Stimulated activated CD4-positive, alpha-beta T cell treated with anti-CD3 and anti-CD28 coated beads, Interleukin-15, amount 100 ng/mL, for 1 hour (primary cell): ENCODE results near the gene L1CAM.

Source experiments
- DNase-seq, 2 donors: peaks; one replicate each; pipeline ENCODE4 v3.0.0-alpha.2; 2020; ENCODE audit warnings: low read depth in 1 of 2, low spot score in 1 of 2

L1CAM gene

DNA sequence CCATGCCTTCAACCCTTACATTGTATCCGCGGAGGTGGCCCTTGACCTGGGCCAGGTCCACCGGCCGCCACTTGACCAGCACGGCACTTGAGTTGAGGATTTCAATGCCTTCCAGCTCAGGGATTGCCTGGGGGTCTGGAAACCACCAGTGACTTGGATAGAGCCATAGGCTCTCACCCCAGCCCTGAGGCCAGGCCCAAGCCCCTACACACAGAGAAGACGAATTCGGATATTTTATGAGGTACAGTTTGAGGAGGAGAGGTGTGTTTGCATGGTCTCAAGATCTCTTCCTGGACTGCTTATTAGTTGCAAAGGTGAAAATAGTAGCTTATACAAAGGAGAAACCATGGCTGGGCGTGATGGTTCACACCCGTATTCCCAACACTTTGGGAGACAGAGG is 20.3 kb downstream of the L1CAM start:
- no peak for DNase-seq

DNA sequence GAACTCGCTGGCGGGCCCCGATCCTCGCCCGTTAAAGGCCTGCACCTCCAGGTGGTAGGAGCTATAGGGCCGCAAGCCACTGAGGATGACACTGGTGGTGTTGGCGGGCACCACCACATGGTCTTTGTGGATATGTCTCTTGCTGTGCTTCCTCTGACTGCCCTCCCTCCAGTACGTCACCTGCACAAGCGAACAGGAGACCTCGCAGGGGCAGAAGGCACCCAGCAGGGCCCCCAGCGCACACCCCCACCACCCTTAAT is 20.7 kb downstream of the L1CAM start:
- DNase-seq: no peak

DNA sequence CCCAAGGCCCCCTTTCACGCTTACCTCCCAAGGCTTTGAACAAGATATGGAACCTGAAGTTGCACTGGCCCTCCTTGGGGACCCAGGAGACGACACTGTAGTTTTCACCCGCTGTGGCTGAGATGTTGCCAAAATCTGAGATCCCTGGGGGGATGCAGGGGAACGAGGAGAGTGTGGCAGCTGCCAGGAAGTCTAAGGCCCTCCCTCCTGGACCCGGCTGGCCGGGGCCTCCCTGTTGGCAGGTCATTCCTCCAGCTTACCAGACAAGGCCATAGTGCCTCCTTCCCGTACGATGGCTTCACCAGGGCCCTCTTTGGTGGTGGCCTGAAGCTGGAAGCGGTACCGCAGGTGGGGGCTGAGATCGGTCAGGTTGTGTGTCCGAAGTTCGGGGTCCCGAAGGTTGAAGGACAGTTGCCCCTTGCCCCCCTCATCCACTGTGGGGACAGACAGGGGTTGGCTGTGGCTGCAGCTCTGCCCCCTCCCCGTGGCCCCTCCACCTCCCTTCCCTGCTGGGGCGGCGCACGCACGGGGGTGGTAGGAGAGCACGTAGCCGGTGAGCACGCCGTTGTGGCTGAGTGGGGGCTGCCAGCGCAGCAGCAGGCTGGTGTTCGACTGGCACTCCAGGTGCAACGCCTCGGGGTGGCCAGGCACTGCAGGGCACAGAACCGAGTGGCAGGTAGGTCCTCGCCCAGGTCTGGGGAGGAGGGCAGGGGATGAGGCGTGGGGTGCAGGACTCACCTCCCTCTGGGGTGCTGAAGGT is 21.2 kb downstream of the L1CAM start:
- DNase-seq: no peak

DNA sequence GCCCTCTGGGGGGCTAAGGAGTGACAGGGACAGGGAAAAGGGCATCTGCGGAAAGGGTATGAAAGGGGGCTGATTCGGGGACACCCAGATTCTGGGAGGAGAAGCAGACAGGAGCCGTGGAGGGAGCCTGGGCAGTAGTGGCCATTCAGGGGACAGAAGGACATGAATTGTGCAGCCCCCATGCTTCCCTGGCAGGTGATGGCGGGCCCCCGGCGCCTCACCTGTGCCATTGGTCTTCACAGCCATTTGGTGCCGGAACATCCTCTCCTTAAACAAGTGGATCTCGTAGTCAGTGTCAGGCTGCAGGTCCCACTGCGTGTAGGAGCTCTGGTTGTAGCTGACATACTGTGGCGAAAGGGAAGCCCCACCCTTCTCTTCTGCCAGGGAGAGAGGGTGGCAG is 21.9 kb downstream of the L1CAM start:
- DNase-seq: no peak

DNA sequence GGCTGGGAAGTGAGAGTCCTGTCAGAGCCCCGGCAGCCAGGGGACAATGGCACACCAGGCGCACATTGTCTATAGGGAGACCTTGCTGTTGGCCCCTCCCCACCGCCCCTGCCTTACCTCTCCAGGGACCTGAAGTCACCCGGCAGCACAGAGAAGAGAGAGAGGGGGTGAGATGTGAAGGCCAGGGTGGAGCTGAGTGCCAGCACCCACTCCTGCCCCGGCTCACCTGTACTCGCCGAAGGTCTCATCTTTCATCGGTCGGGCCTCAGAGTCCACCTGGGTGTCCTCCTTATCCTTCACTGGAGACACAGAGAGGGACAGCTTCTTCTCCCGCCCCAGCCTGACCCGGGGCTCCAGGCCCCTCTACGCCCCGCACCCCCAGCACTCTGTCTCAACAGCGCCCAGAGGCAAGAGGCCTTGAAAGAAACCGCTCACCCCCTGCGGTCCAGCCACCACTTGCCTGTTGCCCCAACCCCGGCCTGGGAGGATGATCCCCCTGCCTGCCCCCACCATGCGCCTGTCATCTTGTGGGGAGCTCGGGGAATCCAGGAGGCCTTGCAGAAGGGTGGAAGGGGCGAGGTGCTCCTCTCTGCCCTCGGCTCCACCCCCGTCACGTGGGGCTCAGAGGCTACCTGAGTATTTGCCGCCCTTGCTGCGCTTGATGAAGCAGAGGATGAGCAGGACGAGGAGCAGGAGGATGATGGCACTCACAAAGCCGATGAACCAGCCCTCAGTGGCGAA is 22.6 kb downstream of the L1CAM start:
- DNase-seq: no peak

DNA sequence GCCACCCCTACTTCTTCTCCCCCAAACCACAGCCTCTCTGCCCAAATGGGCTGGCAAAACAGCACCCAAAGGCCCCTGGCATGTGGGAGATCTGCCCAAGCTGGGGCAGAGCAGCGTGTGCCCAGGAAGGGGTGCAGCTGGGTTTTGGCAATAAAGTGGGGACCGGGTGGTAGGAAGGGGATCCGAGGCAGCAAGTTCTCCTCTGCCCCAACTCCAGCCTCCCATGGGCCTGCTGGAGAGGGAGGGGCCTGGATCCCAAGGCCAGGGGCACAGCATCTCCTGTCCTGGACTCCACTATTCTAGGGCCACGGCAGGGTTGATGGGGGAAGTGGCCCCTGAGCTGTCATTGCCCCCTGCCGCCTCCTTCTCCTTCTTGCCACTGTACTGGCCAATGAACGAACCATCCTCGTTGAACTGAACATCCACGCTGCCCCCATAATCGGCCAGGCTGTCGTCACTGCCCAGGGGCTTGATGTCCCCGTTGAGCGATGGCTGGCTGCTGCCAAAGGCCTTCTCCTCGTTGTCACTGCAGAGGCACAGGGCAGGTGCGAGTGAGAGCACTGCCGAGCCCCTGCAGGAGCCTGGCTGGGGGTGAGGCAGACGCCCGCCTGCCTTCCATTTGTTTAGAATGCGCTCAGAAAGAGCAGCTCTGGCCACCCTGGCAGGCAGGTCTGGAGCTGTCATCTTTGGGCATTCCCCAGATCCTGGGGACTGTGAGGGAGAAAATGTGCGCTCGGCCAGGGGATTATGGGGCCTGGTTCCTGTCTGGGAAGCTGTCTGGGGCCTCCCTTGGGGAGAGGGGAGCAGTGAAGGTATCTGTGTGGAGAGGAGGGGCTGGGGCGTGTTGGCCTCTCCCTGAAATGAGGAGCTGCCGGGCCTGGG is 23.4 kb downstream of the L1CAM start:
- no peak for DNase-seq

DNA sequence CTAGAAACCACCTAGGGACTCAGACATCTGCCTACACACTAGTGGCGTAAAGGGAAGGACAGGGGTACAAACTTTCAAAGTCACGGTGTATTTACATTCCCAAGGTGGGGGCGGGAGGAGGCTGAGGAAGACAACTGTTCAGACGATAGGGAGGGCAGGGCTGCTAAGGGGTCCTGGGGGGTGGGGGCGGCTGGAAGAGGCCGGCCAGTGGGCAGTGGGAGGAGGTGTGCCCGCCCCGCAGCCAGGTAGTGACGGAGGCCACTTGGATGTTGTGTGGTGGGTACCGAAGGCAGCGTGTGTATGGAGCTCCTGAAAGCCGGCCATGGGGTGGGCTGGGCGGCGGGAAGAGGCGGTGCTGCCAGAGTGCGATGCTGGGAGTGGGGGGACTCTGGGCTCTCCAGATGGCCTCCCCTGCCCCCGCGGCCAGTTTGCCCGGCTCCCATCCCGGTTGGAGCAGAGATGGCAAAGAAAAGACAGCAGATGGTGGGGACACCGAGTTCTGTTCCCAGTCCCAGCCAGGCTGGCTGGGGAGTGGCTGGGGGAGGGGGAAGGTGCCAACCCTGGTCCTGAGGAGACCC is 24.2 kb downstream of the L1CAM start:
- DNase-seq: no peak

DNA sequence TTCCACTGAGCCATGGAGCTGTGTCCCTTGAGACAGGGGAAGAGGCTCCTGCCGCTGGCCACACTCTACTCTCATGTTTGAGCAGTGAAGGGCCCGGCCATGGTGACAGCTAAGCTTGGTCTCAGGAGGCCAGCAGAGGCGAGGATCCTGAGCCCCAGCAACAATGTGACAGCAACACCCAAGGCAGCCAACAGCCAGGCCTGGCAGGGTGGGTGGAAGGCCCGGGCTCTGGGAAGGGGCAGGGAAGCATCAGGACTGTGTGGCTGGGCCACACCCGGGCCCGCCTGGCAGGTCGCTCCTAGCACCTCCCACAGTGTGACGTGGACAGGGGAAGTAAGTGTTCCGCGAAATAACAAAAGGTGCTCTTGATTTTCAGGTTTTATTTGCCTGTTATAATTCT is 24.8 kb downstream of the L1CAM start:
- no peak for DNase-seq

DNA sequence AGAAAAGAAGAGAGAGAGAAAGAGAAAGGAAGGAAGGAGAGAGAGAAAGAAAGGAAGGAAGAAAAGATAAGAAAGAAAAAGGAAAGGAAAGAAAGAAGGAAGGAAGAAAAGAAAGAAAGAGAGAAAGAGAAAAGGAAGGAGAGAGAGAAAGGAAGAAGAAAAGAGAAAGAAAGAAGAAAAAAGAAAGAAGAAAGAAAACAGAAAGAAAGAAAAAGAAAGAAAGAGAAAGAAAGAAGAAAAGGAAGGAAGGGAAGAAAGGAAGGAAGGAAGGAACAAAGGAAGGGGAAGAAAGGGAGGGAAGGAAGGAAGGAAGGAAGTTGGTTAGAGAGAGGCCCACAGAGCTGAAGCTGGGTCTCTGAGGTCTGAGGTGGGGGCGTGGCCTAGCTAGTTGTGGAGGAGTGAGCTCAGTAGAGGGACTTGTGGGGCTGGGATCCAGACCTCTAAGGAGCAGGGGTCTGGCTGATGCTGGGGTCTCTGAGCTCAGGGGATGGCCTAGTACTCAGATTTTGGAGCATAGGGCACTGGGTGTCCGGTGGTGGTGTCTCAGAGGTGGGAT is 28.5 kb downstream of the L1CAM start:
- no peak for DNase-seq

DNA sequence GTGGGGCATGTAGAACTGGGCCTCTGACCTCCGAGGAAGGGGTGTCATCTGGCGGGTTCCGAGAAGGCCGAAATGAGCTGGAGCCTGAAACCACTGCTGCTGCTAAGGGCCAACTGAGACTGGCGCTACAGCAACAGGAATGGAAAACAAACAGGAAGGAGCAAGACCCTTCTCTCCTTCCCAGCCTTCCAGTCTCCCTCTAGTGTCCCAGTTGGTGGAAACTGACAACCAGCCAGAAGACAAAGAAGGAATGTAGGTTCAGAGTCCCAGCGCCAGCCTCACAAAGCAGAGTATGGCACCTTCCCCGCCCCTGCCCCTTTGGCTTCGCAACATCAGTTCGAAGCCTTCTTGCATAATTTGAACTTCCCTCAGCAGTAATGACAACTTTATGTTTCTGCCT is 31.3 kb downstream of the L1CAM start:
- DNase-seq: no peak

DNA sequence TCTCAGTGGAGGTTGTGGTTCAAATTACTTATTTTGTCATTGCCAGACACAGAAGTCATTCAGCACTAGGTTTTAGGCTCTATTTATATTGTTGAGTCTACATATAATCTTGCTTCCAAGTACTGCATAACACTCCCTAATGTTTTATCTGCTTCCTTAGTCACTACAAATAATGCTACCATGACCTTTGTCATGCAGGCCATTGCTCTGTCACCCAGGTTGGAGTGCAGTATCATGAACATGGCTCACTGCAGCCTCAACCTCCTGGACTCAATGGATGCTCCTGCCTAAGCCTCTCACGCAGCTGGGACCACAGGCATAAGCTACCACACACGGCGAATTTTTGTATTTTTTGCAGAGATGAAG is 32.1 kb downstream of the L1CAM start:
- no peak for DNase-seq

DNA sequence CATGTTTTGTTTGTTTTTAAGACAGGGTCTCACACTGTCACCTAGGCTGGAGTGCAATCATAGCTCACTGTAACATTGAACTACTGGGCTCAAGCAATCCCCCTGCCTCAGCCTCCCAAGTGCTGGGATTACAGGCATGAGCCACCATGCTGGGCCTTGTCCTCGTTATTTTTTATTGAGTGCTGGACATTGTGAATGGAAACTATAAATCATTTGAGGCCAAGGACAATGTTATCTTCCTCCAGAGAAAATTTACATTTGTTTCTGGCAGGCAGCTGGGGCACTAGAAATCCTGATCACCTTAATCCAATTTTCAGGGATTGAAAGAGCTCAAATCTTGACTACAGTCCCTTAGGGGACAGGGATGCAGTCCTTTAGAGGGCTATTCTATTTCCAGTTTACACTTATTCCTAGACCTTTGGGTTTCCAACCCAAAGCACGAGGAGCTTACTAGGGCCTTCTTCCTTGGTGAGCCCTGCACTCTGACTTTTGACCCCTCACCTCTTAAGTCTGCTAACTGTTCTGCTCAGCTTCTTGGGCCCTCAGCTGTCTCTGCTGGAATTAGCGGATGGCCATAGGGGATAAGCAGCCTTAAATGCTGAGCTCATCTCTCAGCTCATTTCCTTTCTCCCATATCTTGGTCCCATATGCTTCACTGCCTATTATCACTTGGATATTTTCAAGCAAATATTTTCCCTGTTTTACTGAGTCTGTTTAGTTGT is 32.6 kb downstream of the L1CAM start:
- DNase-seq: no peak

DNA sequence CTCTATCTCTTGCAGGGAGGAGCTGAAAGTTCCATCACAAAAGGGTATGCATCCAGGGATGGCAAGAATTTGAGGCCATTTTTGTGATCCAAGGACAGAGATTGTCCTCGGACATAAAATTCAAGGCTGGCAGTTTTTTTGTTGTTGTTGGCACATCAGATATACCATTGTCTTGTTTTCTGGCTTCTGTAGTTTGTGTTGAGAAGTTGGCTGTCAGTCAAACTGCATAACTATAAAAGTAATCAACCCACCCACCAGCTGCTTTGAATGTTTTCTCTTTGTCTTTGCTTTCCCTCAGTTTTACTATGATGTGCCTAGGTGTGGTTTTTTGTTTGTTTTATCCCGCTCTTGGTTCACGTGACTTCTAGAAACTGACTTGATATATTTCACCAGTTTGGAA is 34.0 kb downstream of the L1CAM start:
- no peak for DNase-seq

DNA sequence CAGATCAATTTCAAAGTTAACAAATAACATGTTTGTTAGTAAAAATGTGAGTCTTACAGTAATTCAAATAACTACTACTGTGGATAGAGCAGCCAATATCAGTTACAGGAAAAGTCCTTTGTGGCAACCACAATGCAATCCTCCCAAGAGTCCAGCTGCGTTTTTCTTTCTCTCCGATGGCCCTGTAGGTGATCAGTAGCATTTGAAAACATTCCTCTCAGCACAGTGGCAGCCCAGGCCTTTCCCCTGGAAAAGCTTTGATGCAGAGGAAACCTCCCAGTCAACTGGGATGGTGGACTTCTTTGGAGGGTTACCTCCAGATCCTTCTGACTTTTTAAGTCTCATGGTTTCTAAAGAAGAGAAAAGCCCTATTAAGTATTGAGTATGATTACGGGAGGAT is 37.6 kb downstream of the L1CAM start:
- no peak for DNase-seq

DNA sequence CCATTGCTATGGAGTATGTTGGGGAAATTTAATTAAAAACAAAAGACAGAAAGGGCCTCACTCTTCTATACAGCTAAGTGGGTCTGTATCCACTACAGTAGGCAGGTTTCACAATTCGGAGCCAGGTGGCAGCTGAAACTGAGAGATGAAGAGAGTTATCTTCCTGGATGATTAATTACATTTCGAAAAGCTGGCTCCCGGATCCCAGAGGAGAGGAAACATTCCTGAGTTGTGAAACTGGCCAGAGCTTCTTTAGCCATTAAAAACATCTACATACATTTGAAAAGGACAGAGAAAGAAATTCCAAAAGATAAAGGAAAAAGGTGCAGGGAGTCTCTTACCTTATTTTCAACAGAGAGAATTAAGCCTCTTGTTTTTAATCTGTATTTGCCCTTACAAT is 40.1 kb downstream of the L1CAM start:
- no peak for DNase-seq

DNA sequence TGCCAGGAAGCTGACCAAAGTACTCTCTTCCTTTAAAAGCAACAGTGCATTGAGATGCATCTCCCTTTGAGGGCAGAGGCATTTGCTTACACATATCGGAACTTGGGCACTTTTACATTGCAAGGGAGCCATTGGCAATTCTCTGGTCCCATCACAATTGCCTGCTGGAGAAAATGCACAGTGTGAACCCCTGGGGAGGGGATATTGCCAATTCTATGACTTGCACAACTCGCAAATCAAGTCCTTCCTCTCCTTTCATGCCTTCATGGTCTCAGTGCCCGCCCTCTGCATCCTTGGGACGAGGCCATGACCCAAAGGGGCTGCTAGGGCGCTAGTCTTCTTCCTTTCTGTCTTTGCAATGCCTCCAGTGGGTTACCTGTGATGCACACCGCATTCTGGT is 40.8 kb downstream of the L1CAM start:
- DNase-seq: no peak

DNA sequence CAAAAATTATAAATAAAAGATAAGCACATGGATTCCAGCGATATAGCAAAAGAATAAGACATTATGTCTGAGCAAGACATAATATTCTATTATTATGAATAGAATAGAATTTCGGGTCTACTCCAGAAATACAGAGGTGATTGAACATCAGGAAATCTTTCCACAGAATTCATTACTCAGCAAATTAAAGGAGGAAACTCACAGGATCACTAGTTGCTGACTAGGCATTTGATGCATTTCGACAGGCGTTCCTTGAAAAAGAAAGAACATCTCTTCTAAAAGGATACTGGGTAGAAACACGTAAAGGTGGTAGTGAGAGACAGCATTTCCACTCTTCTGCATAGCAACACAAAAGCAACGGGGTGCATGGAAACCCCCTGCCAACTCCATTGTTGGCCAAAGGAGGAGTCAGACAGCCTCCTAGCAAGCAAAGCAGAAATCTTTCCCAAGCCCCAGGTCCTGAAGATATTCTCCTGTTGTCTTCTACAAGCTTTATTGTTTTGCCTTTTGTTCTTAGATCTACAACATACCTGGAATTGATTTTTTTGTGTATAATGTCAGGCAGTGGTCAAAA is 41.4 kb downstream of the L1CAM start:
- DNase-seq: no peak

DNA sequence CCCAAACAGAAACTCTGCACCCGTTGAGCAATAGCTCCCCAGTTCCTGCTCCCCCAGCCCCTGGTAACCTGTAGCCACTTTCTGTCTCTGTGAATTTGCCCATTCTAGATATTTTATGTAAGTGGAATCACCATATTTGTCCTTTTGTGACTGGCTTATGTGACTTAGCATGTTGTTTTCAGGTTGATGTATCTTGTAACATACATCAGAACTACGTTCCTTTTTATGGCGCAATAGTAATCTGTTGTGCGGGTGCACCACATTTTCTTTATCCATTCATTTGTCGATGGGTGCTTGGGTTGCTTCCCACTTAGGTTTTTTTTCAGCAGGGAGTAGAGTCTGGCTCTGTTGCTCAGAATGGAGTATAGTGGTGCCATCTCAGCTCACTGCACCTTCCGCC is 49.1 kb downstream of the L1CAM start:
- DNase-seq: no peak

DNA sequence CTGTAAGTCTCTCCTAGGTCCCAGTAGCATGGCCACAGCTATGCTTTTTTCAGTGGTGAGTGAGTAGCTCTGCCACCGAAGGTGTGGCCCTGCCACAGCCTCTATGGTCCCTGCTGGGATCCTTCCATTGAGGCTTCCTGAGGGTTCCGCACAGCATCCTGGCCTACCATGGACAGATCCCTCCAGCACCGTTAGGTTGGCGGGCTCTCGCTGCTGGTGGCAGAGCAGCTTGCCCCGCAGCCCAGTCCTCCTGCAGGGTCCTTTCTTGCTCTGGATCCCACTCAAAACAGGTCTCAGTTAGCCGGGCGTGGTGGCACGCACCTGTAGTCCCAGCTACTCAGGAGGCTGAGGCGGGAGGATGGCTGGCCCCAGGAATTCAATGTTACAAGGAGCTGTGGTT is 53.2 kb downstream of the L1CAM start:
- no peak for DNase-seq

DNA sequence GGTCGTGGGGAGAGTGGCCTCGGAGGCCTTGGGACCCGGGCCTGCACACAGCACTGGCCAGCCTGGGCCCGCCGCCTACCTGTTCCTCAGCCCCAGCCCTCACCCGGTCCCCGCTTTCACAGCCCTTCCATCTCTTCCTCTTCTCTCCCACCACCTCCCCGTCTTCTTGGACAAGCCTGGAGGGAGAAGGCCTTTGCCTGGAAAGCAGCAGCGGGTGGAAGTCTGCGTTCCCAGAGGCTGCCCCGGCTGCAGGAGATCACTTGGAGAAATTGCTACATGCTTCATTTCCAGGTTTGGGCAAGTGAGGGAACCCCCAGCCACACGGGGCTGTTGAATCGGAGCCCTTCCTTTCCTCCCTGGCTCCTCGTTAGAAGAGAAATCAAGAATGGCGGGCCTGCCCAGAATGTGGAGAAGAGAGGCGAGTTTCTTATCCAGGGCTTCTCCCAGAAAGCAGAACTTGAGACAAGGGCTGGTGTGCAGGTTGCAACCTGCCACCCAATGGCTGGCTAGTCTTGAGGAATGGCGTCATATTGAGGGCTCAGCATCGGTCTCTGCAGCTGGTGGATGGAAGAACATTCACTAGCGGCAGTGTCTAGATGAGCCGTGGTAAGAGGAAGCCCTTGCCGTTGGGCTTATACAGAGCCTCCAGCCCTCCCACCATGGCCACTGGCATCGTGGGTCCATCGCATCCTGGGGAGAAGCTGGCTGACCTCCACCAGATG is 54.4 kb downstream of the L1CAM start:
- DNase-seq: no peak
